ENCODE measurements around the gene SDK2. TPM values are rescaled to one million over a fixed set of nuclear protein-coding genes. Genes with fewer than 3 reads are reported as not detected.

The SDK2 gene
- total RNA-seq, 1 donor from 2014 or later, result 31.2 TPM

DNA sequence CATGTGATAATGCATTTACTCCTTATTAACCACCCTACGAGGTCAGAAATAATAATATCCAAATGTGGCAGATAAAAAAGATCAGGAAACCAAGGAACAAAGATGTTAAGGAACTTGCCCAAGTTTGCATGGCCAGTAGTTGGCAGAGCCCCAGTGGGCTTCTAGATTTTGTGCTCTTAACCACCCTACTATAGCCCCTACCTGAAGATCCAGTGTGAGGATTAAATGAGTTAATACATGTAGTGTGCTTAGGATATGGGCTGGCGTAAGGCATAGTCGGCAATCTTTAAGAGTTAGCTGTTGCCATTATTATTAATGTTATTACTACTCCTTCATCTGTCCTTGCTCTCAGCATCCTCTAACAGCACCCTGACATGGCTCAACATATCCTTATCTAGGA, 153.4 kb downstream of the SDK2 start:
- Mint-ChIP-seq H3K27ac (ENCODE audit: unreplicated experiment) (no peak overlapping the region), H3K9me3 (peaks cover 2% of the 10 kb centered on the region), H3K36me3 (ENCODE audit: low read depth) (peaks cover 3% of the 10 kb centered on the region), H3K4me3 (no peak overlapping the region), H3K27me3 (ENCODE audit: low read depth) (no peaks in the 10 kb centered on the region), H3K4me1 (peaks cover 47% of the 10 kb centered on the region)
- TF ChIP-seq, protein P1, sequence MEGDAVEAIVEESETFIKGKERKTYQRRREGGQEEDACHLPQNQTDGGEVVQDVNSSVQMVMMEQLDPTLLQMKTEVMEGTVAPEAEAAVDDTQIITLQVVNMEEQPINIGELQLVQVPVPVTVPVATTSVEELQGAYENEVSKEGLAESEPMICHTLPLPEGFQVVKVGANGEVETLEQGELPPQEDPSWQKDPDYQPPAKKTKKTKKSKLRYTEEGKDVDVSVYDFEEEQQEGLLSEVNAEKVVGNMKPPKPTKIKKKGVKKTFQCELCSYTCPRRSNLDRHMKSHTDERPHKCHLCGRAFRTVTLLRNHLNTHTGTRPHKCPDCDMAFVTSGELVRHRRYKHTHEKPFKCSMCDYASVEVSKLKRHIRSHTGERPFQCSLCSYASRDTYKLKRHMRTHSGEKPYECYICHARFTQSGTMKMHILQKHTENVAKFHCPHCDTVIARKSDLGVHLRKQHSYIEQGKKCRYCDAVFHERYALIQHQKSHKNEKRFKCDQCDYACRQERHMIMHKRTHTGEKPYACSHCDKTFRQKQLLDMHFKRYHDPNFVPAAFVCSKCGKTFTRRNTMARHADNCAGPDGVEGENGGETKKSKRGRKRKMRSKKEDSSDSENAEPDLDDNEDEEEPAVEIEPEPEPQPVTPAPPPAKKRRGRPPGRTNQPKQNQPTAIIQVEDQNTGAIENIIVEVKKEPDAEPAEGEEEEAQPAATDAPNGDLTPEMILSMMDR (conservative IDR thresholded peaks at IDR 0.05), result no peak
- DNase-seq (ENCODE audit: low read depth, low spot score), result no peak

DNA sequence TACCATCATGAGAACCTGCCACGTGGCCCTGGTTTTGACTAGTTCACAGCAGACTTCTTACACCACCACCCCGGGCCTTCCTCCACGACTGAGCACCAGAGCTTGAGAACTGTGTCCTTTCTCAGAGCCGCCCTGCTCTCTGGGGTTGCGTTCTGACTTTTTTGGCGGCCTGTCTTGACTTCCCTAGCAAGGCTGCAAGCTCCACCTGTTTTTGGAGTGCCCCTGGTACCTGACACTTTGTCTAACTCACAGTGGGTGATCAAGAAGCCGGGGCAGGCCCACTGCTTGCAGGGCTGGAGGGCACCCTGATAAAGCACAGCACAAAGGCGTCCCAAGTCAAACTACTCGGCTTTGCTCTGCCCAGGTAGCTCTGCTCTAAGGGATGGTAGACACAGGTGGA, 154.3 kb downstream of the SDK2 start:
- DNase-seq (ENCODE audit: low read depth, low spot score), result no peak
- TF ChIP-seq, protein P1 (conservative IDR thresholded peaks at IDR 0.05), result no peak
- Mint-ChIP-seq H3K9me3 (peaks cover 7% of the 10 kb centered on the region), H3K27me3 (ENCODE audit: low read depth) (no peaks in the 10 kb centered on the region), H3K4me1 (peaks cover 41% of the 10 kb centered on the region), H3K36me3 (ENCODE audit: low read depth) (peaks cover 10% of the 10 kb centered on the region), H3K27ac (ENCODE audit: unreplicated experiment) (no peak overlapping the region), H3K4me3 (no peak overlapping the region)

DNA sequence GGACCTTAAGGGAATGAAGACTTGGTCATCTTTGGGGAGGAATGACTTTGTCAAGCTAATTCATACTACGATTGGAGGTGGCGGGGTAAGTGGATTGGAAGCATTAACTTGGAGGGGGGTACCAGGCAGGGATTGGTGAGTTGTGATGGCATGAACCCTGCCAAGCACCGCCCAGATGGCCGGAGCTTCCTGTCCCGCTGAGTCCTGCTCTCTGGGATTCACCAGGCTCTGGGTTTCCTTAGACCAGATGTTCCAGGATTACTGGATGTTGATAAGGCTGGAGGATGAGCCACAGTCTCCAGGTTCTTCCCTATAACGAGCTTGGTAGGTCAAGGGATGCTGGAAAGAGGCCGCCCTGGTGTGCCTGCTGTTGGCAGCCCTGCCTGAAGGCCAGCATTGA, 154.9 kb downstream of the SDK2 start:
- peaks cover 11% of the 10 kb centered on the region for H3K9me3 Mint-ChIP-seq

DNA sequence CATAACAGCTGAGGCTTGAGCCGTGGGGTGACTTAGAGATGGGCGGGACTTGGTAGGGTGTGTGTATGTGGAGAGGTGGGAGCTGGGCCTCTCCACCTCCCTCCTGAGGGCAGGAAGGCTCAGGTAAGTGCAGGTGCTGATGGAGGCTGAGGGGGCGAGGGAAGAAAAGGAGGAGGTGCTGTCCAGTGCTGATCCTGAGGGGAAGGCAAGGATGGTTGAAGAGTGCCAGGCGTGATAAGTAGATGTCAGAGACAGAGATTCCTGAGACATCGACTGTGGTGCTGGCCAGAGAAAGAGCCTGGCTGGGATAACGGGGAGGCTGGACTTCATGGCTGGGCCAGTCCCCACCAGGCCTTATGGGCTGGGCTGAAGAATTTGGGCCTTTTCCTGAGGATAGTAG, 159.1 kb downstream of the SDK2 start:
- H3K4me1 Mint-ChIP-seq, result peaks cover 18% of the 10 kb centered on the region
- H3K9me3 Mint-ChIP-seq, result peaks cover 11% of the 10 kb centered on the region
- peak overlapping the region; percentile 14 for H3K27ac Mint-ChIP-seq (ENCODE audit: unreplicated experiment)
- peaks cover 14% of the 10 kb centered on the region for H3K36me3 Mint-ChIP-seq (ENCODE audit: low read depth)
- no peak for DNase-seq (ENCODE audit: low read depth, low spot score)
- TF ChIP-seq, protein P1 (conservative IDR thresholded peaks at IDR 0.05), result no peak
- no peak overlapping the region for H3K4me3 Mint-ChIP-seq
- no peaks in the 10 kb centered on the region for H3K27me3 Mint-ChIP-seq (ENCODE audit: low read depth)

More for the DNA sequence above, 154.9 kb downstream of the SDK2 start:
- H3K27me3 Mint-ChIP-seq (ENCODE audit: low read depth), result no peaks in the 10 kb centered on the region
- TF ChIP-seq, protein P1 (conservative IDR thresholded peaks at IDR 0.05), result no peak
- peak overlapping the region; percentile 65 for H3K27ac Mint-ChIP-seq (ENCODE audit: unreplicated experiment)
- H3K4me3 Mint-ChIP-seq, result no peak overlapping the region
- peaks cover 14% of the 10 kb centered on the region for H3K36me3 Mint-ChIP-seq (ENCODE audit: low read depth)
- peaks cover 35% of the 10 kb centered on the region for H3K4me1 Mint-ChIP-seq
- no peak for DNase-seq (ENCODE audit: low read depth, low spot score)

DNA sequence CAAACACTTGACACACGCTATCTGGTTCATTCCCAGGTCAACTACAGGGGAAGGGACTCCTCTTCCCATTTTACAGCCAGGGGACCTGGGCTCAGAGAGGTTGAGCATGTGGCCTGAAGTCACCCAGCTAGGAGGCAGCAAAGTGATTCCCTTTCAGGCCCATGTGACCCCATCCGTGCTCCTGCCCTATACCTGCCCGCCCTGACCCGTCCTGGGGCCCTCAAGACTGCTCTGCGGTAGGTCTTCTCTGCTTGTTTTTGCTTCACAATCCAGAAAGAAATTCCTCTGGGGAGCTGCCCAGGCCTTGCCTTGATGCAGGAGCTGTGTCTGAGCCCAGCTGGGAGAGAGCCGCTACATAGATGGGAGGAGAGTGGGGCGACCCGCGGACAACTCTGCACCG, 161.4 kb downstream of the SDK2 start:
- Mint-ChIP-seq H3K4me1 (peaks cover 10% of the 10 kb centered on the region), H3K27me3 (ENCODE audit: low read depth) (no peaks in the 10 kb centered on the region), H3K36me3 (ENCODE audit: low read depth) (peaks cover 14% of the 10 kb centered on the region), H3K9me3 (peaks cover 11% of the 10 kb centered on the region), H3K4me3 (no peak overlapping the region), H3K27ac (ENCODE audit: unreplicated experiment) (no peak overlapping the region)
- TF ChIP-seq, protein P1 (conservative IDR thresholded peaks at IDR 0.05), result no peak
- no peak for DNase-seq (ENCODE audit: low read depth, low spot score)
